CD4-positive, alpha-beta T cell treated with Interferon gamma for 1 hour (primary cell): Measurements from ENCODE around the gene MSH5.

Source experiments
- DNase-seq: peaks from one replicate; pipeline ENCODE4 v3.0.0-alpha.2; 2020

The MSH5 gene

GRCh38 chr6:31713991-31714684 lies 25.7 kb upstream of the MSH5 start:
- no peak for DNase-seq

- no peak for DNase-seq
These were observed 24.5 kb upstream of the MSH5 start, which contains the start of gene LY6G6D for GRCh38 chr6:31715022-31715958. Gene LY6G6D, plus strand, starts transcription at chr6:31715348. Its CDS starts 8 bp downstream, at chr6:31715356.

GRCh38 chr6:31717499-31718222 lies 22.1 kb upstream of the MSH5 start:
- DNase-seq: no peak

- DNase-seq: no peak
These were observed 21.5 kb upstream of the MSH5 start for GRCh38 chr6:31718265-31718664.

GRCh38 chr6:31719001-31719400 lies 20.8 kb upstream of the MSH5 start:
- no peak for DNase-seq

- no peak for DNase-seq
These were observed 19.5 kb upstream of the MSH5 start for GRCh38 chr6:31720196-31720770.

- no peak for DNase-seq
These were observed 18.3 kb upstream of the MSH5 start, which contains the start of gene LY6G6C for GRCh38 chr6:31721351-31722020. Gene LY6G6C, minus strand, starts transcription at chr6:31721746. Its CDS starts 67 bp downstream, at chr6:31721679.

- DNase-seq: no peak
These were observed 17.6 kb upstream of the MSH5 start for GRCh38 chr6:31722173-31722572.

GRCh38 chr6:31723245-31723979 lies 16.4 kb upstream of the MSH5 start, which contains the start of gene MPIG6B:
Gene MPIG6B, plus strand, starts transcription at chr6:31723373. Its CDS starts 11 bp downstream, at chr6:31723384.
- no peak for DNase-seq

GRCh38 chr6:31723980-31724691 lies 15.7 kb upstream of the MSH5 start:
- DNase-seq: no peak

- DNase-seq: no peak
These were observed 14.1 kb upstream of the MSH5 start for GRCh38 chr6:31725502-31726350.

- DNase-seq: peak; percentile 71
These were observed 12.6 kb upstream of the MSH5 start for GRCh38 chr6:31727034-31727716.

GRCh38 chr6:31727717-31728671 lies 11.8 kb upstream of the MSH5 start:
- no peak for DNase-seq

- DNase-seq: no peak
These were observed 10.9 kb upstream of the MSH5 start, which contains the start of gene DDAH2 for GRCh38 chr6:31728767-31729514. Gene DDAH2, minus strand, starts transcription at chr6:31729299. Its CDS starts 138 bp downstream, at chr6:31729161.

- DNase-seq: peak; percentile 82
These were observed 10.3 kb upstream of the MSH5 start for GRCh38 chr6:31729515-31729978.

GRCh38 chr6:31729979-31730630 lies 9.7 kb upstream of the MSH5 start:
- DNase-seq: peak; percentile 73
